CD4-positive, alpha-beta T cell treated with Interleukin-12 subunit alpha and Interleukin-12 subunit beta, for 1 hour (primary cell): ENCODE data around the gene CGB7.
"Not testable (repeated sequence)": the region's sequence is repeated elsewhere in the genome, so short reads cannot be mapped to it uniquely, and the experiment has no call there.

ENCODE experiments used
- DNase-seq: peaks from one replicate; pipeline ENCODE4 v3.0.0-alpha.2; 2020

Gene CGB7

DNA sequence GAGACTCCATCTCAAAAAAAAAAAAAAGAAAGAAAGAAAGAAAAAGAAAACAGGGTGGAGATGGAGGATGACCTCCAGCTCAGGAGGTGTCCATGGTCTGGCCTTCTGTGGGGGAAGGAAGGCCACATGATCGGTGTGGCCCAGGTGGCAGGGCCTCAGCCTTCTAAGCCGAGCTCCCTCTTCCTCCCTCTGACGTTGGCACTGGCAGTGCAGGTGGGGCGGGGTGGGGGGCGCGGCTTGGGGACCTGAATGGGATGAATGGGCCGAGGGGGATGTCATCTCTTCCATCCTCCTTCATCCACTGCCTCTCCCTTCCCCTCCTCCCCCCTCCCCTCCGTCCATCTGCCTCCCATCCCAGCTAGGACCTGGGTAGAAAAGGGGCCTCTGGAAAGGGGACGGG is 17.8 kb downstream of the CGB7 start:
- not testable (repeated sequence) for DNase-seq

DNA sequence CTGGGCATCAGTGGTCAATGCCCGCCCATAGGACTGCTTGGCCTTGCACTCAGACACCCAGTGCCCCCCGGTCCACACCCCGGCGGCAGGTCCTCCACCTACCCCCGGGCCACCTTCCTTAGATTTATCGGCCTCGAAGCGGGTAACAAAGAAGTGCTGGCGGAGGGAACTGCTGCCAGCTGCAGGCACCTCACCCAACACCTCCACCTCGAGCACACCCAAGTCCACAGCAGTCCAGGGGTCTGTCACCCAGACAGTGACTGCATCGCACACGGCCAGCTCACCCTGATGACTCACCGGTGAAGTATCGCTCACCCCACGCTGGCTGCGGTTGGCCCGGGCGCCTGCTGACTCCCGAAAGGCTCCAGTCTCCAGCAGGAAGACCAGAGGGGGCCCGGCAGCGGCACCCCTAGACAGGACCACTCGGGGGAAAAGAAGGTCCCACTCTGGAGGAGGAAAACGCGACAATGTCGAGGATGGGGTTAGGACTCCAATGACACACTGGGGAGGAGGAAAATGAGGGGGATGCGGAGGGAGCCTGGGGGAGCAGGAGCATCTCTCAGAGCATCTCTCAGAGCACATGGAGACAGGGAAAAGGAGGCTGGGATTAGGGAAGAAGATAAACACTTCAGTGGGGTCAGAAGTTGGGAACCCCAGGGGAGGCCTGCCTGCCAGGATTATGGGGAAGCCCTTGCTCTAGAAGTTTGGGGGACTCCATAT is 18.8 kb downstream of the CGB7 start:
- DNase-seq, result not testable (repeated sequence)

DNA sequence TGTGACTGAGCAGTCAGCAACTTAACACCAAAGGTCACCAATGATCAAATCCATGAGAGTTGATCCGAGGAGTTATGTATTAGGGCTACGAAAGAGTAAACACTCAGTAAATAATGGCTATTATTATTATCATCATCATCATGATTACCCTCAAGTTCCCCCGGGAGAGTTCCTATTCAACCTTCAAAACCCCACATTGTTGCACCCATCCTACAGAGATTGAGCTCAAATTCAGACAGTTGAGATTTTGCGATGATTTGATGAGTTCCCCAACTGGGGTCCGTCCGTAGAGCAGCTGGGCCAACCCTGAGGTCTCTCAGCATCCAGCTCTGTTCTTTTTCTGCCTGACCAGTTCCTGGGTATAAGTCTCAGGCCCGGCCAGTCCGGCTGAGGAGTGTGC is 19.4 kb downstream of the CGB7 start:
- DNase-seq, result not testable (repeated sequence)

DNA sequence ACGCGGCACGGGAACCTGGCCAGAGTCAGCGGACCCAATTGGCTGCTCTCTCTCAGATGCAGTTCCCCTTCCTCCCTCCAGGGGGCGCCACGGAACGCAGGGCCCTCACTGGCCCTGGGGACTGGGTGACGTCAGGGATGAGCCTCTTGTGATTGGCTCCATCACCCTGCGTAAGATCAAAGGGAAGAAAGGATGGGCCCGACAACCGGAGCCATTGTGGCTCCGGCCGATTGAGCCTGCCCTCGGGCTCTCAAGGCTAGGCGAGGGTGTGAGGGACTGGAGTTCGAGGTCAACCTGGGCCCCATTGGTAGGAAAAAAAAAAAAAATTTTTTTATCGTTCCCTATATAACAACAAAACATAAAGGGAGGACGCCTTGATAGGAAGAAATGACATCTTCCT is 20.7 kb downstream of the CGB7 start, which contains the start of gene CGB1:
CGB1 (minus strand) TSS at position 81 of the 400 bp plus-strand sequence. CDS start 184 bp downstream, outside the sequence.
- DNase-seq, result not testable (repeated sequence)

DNA sequence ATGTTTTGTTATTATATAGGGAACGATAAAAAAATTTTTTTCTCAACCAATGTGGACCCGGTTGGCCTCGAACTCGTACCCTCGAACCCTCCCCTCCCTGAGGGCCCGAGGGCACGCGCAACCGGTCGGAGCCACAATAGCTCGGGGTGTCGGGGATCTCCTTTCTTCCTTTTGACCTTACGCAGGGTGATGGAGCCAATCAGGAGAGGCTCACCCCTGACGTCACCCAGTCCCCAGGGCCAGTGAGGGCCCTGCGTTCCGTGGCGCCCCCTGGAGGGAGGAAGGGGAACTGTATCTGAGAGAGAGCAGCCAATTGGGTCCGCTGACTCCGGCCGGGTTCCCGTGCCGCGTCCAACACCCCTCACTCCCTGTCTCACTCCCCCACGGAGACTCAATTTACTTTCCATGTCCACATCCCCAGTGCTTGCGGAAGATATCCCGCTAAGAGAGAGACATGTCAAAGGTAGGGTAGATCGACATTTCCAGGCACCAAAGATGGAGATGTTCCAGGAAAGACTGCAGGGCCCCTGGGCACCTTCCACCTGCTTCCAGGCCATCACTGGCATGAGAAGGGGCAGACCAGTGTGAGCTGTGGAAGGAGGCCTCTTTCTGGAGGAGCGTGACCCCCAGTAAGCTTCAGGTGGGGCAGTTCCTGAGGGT is 25.8 kb downstream of the CGB7 start, which contains the start of gene CGB2:
CGB2 (plus strand) TSS at position 249 of the 660 bp plus-strand sequence; CDS start at position 455, 206 bp downstream.
- DNase-seq, result peak; percentile 57

DNA sequence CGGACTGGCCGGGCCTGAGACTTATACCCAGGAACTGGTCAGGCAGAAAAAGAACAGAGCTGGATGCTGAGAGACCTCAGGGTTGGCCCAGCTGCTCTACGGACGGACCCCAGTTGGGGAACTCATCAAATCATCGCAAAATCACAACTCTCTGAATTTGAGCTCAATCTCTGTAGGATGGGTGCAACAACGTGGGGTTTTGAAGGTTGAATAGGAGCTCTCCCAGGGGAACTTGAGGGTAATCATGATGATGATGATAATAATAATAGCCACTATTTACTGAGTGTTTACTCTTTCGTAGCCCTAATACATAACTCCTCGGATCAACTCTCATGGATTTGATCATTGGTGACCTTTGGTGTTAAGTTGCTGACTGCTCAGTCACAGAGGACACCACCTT is 27.2 kb downstream of the CGB7 start:
- DNase-seq, result not testable (repeated sequence)

DNA sequence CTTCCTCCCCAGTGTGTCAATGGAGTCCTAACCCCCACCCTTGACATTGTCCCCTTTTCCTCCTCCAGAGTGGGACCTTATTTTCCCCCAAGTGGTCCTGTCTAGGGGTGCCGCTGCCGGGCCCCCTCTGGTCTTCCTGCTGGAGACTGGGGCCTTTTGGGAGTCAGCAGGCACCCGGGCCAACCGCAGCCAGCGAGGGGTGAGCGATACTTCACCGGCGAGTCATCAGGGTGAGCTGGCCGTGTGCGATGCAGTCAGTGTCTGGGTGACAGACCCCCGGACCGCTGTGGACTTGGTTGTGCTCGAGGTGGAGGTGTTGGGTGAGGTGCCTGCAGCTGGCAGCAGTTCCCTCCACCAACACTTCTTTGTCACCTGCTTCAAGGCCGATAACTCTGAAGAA is 27.8 kb downstream of the CGB7 start:
- not testable (repeated sequence) for DNase-seq

DNA sequence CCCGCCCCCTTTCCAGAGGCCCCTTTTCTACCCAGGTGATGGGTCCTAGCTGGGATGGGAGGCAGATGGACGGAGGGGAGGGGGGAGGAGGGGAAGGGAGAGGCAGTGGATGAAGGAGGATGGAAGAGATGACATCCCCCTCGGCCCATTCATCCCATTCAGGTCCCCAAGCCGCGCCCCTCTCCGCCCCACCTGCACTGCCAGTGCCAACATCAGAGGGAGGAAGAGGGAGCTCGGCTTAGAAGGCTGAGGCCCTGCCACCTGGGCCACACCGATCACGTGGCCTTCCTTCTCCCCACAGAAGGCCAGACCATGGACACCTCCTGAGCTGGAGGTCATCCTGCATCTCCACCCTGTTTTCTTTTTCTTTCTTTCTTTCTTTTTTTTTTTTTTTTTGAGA is 28.9 kb downstream of the CGB7 start:
- not testable (repeated sequence) for DNase-seq

DNA sequence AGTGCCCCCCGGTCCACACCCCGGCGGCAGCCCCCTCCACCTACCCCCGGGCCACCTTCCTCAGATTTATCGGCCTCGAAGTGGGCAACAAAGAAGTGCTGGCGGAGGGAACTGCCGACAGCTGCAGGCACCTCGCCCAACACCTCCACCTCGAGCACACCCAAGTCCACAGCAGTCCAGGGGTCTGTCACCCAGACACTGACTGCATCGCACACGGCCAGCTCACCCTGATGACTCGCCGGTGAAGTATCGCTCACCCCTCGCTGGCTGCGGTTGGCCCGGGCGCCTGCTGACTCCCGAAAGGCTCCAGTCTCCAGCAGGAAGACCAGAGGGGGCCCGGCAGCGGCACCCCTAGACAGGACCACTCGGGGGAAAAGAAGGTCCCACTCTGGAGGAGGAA is 31.9 kb downstream of the CGB7 start:
- not testable (repeated sequence) for DNase-seq

DNA sequence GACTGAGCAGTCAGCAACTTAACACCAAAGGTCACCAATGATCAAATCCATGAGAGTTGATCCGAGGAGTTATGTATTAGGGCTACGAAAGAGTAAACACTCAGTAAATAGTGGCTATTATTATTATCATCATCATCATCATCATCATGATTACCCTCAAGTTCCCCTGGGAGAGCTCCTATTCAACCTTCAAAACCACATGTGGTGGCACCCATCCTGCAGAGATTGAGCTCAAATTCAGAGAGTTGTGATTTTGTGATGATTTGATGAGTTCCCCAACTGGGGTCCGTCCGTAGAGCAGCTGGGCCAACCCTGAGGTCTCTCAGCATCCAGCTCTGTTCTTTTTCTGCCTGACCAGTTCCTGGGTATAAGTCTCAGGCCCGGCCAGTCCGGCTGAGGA is 32.5 kb downstream of the CGB7 start:
- not testable (repeated sequence) for DNase-seq

DNA sequence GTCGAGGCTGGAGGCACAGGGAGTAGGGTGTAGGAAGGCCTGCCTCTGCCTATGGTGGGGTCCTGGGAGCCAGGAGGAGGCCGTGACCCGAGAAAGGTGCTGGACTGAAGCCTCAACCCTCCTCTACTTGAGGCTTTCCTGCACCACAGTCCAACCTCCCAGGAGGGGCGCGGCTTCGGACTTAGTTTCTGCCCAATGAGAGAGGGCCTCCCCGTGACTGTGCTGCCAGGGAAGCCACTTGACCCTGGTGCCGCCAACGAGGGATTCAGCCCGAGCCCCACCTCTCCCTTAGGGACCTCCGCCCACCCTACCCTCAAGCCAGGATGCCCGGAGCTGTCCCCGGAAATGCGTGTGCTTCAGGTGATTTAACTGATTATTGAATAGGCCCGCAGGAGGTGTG is 33.3 kb downstream of the CGB7 start, which contains the start of gene CGB3:
CGB3 (minus strand) TSS at position 101 of the 400 bp plus-strand sequence. CDS start 362 bp downstream, outside the sequence.
- not testable (repeated sequence) for DNase-seq

DNA sequence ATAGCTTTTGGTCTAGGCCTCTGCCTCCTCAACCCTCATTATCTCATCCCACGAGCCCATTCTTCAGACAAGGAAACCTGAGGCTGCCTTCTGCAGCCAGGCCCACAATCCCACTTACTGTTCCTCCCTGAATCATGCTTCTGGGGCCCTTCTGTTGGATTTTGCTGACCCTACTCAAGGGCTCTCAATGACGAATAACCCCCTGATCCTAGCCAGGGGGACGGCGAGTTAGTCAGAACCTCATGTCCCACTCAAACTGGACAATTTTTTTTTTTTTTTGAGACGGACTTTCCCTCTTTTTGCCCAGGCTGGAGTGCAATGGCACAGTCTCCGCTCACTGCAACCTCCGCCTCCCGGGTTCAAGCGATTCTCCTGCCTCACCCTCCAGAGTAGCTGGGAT is 35.4 kb downstream of the CGB7 start:
- no peak for DNase-seq

DNA sequence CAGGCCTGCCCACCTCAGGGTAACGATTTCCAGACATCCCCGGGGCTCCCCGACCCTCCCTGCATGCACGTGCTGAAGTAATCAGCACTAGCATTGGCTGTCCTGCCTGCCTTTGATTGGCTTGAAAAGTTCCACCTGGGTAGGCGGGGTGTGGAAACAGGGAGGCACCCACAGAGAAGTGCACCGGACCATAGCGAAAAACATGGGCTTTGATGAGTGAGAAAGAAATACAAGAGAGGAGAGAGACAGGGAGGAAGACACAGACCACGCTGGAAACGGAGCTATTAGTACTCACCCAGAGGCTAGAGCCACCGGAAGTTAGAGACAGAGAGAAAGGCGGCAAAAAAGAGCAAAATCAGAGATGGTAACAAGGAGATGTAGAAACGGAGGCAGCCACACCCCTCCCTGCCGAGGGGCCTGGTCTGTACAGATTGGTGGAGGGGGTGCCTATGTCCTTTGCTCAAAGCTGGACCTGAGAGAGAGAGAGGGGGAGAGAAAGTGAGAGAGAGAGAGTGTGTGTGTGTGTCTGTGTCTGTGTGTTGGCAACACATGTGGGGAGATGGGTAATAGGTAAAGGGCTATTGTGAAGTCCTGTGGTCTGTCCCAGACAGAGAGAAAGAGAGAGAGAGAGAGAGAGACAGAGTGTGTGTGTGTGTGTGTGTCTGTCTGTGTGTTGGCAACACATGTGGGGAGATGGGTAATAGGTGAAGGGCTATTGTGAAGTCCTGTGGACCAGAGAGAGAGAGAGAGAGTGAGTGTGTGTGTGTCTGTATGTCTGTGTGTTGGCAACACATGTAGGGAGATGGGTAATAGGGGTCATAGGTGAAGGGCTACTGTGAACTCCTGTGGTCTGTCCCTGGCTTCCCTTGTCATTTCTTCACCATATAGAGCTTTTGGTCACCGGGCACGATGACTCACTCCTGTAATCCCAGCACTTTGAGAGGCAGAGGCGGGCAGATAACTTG is 36.3 kb downstream of the CGB7 start:
- DNase-seq, result no peak

DNA sequence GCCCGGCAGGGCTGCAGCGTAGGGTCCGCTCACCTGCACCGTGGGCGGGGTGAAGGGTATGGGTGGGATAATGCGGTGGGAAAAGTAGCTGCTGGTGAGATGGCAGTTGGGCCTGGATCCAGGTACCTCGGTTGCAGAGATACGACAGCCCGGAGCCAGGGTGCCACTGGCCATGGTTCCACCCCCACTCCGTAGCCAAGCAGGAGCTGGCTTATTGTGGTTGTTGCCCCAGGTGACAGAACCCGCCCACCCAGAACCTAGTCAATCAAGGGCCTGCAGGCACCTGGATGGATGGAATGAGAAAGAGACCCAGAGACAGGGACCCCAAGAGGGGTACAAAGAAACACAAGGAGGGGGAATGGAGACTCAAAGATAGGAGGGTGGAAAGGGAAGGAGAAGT is 37.2 kb downstream of the CGB7 start:
- no peak for DNase-seq

DNA sequence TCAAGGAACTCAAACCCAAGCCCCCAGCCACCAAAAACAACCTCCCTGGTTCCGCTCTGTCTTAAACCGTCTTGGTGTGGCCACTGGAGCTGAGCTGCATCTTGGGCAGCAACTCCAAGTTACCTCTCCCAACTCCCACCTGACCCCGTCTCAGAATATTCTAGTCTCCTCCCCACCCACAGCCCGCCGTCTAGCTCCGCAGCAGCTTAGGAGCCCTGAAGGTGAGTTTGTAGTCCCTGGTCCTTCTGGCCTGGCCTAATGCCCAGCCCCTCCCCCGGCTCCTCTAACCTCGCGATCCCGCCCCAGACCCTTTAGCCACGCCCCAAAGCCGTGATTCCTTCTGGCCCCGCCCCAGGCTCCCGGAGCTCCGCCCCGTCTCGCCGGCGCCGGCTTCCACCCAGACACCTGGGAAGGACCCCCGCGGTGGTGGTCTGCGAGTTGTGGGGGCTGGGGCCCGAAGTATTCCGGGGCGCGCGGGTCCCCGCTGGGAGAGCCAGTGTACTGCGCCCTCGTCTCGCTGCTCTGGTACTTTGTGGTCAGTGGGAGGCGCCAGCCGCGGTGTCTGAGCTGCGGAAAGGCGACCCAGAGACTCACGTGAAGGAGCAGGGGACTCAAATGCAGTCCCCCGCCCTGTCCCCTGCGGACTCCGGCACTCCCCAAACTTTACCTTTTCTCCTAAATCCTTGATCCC is 38.2 kb downstream of the CGB7 start:
- DNase-seq, result peak; percentile 70

DNA sequence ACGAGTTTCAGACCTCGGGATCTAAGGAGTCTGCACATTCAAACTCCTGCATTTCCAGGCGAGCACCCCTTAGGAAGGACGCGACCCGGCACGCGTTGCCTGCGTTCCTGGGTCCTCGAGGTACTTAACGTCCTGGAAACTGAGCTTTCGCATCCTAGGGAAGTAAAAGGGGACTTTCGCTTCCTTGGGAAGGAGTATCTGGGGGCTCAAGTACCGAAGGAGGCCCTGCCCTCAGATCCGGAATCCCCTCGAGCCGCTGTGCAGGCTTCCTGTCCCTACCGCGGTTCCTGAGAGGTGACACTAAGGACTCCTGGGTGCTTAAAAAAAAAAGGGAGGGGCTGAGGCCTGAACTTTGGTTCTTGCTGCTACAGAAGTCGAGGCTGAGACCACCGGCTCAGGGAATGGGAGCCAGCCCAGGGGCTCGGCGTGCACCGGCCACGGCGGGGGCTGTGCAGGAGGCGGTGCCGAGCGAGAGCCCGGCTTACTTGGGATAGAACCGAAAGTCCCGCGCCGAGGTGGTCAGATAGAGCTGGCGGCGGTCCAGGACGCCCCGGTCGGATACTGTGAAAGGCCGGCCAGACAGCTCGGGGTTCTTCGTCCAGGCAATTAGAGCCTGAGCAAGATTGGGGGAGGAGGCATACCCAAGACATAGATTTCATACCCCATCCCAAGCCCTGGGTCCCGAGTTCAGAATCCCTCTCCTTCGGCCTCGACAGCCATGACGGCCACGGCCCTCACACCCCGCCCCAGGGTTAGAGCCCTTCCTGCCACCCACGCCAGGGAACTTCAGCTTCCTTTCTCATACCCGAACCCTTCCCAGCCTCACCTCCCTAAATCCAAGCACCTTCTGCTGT is 38.9 kb downstream of the CGB7 start:
- peak; percentile 29 for DNase-seq

DNA sequence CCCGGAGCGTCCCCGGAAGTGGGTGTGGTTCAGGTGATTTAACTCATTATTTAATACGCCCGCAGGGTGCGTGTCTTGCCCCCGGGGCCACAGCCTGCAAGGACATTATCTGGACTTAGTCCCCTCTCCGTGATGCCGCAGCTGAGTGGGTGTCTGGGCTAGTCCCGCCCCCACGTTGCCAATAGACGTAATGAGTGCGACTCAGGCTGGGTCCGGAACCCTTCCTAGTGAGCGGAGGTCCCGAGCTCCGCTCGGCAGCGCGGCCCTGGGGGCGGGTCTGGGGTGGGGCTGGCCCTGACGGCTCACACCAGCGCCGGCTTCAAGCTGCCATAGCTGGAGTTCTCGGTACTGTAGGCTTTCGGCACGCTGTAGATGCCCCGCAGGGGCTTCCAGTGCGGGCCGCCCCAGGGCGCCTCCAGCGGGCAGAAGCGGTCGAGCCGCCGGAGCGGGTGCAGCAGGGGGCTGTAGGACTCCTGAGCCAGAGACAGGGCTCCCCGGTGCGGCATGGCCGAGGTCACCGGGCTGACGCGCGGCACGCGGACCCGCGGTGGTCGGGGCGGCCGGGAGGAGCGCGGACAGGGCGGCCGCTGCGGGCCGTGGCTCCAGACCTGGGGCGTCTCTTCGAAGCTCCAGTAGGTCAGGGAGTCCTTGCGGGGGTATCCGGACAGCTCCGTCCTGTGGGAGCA is 39.7 kb downstream of the CGB7 start:
- peak; percentile 72 for DNase-seq

DNA sequence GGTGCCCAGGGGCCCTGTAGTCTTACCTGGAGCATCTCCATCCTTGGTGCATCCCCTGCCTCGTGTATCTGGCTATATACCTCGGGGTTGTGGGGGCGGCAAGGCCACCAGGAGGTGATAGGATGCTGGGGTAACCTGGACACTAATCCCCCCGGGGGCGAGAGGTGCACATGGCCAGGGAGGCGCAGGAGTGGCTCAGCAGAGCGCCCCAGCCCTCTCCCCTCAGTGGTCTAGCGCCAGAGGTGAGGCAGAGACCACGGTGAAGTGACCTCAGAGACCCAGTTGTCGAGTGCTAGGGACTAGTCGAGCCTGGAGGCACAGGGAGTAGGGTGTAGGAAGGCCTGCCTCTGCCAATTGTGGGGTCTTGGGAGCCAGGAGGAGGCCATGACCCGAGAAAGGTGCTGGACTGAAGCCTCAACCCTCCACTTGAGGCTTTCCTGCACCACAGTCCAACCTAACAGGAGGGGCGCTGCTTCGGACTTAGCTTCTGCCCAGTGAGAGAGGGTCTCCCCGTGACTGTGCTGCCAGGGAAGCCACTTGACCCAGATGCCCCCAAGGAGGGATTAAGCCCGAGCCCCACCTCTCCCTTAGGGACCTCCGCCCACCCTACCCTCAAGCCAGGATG is 40.4 kb downstream of the CGB7 start, which contains the start of gene LHB:
LHB (minus strand) TSS at position 51 of the 625 bp plus-strand sequence; CDS start at position 41, 10 bp downstream.
- DNase-seq, result no peak

DNA sequence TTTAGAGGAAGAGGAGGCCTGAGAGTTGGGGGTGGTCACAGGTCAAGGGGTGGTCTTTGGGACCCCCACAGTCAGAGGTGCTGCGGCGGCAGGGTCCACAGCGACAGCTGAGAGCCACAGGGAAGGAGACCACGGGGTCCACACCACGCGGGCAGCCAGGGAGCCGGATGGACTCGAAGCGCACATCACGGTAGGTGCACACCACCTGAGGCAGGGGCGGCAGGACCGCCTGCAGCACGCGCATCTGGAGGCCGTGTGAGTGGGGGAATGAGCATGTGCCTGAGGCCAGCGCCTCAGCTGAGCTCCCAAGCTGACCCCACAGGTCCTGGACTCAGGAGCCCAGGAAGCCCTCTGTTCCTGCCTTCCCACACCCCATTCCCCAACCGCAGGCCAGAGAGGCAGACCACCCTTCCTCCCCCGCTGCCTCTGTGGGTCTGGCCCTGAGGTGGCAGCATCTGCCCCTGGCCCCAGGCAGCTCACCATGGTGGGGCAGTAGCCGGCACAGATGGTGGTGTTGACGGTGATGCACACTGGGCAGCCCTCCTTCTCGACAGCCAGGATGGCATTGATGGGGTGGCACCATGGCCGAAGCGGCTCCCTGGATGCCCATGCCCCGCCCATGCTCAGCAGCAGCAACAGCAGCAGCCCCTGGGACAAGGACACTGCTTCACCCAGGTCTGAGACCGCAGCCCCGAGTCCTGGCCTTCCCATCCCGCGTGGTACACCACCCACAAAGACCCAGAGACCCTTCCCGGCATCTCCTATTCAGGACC is 41.3 kb downstream of the CGB7 start:
- no peak for DNase-seq
